Activated CD8-positive, alpha-beta memory T cell treated with anti-CD3 and anti-CD28 coated beads, Interleukin-2, amount 50 U/mL, for 24 hours (primary cell): ENCODE results near the gene C11orf87.

ENCODE experiments used
- DNase-seq: peaks from one replicate; pipeline ENCODE4 v3.0.0-alpha.2; 2020; ENCODE audit errors: extremely low read depth

C11orf87 gene

GRCh38 chr11:109443052-109443451, 21.1 kb downstream of the C11orf87 start:
- DNase-seq, result no peak

GRCh38 chr11:109454857-109455256, 32.9 kb downstream of the C11orf87 start:
- no peak for DNase-seq
